GM10248 (cell line): ENCODE results near the gene LBX2.

Experiments
- CTCF ChIA-PET: fragments of 300-600 bp; sonication (Branson Sonifier 250); formaldehyde crosslinking; extraction: SDS; loops from one replicate; lab custom pipeline; 2021; ENCODE audit warnings: antibody characterized with exemption; lab: Yijun Ruan, JAX
- POLR2A ChIA-PET: fragments of 350-650 bp; sonication (Branson Sonifier 250); formaldehyde crosslinking; extraction: SDS; loops from one replicate; lab custom pipeline; 2020; ENCODE audit warnings: antibody characterized with exemption; lab: Yijun Ruan, JAX
- DNase-seq: peaks from one replicate; pipeline ENCODE4 v3.0.0; 2012; ENCODE audit errors: extremely low spot score
- TF ChIP-seq, protein P1 (sequence below): IDR thresholded peaks from 2 replicates; pipeline ENCODE4 v1.5.1; 2012; ENCODE audit warnings: mild to moderate bottlenecking, low read depth; ENCODE audit errors: extremely low read depth, missing control alignments, control extremely low read depth

The LBX2 gene

DNA sequence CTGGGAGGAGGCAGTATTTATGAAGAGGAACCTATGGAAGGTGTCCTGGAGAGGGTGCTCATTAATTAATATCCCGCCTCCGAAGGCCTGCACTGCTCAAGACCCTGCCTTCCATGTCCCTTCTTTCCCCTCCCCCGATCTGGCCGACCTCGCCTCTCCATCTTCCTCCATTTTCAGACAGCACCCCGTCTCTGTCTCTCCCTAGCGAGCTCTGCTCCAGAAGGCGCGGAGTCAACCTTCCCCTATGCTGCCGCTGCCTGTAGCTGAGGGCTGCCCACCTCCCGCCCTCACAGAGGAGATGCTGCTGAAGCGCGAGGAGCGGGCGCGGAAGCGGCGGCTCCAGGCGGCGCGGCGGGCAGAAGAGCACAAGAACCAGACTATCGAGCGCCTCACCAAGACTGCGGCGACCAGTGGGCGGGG lies 42.3 kb downstream of the LBX2 start:
- TF ChIP-seq, protein P1, sequence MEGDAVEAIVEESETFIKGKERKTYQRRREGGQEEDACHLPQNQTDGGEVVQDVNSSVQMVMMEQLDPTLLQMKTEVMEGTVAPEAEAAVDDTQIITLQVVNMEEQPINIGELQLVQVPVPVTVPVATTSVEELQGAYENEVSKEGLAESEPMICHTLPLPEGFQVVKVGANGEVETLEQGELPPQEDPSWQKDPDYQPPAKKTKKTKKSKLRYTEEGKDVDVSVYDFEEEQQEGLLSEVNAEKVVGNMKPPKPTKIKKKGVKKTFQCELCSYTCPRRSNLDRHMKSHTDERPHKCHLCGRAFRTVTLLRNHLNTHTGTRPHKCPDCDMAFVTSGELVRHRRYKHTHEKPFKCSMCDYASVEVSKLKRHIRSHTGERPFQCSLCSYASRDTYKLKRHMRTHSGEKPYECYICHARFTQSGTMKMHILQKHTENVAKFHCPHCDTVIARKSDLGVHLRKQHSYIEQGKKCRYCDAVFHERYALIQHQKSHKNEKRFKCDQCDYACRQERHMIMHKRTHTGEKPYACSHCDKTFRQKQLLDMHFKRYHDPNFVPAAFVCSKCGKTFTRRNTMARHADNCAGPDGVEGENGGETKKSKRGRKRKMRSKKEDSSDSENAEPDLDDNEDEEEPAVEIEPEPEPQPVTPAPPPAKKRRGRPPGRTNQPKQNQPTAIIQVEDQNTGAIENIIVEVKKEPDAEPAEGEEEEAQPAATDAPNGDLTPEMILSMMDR: no peak
- no peak for DNase-seq
- ChIA-PET CTCF (interaction anchor here (1.0 to 4.5 kb wide), 6 partner anchors 17 to 128 kb away, joined by 3 to 29 read pairs (median 5); partner anchors contain the start of genes CCDC142, MRPL53 and TTC31), POLR2A (interaction anchor here (0.6 to 1.7 kb wide), 4 partner anchors 10 to 74 kb away, joined by 3 to 8 read pairs (median 6); partner anchors contain the start of genes AUP1 and HTRA2)

DNA sequence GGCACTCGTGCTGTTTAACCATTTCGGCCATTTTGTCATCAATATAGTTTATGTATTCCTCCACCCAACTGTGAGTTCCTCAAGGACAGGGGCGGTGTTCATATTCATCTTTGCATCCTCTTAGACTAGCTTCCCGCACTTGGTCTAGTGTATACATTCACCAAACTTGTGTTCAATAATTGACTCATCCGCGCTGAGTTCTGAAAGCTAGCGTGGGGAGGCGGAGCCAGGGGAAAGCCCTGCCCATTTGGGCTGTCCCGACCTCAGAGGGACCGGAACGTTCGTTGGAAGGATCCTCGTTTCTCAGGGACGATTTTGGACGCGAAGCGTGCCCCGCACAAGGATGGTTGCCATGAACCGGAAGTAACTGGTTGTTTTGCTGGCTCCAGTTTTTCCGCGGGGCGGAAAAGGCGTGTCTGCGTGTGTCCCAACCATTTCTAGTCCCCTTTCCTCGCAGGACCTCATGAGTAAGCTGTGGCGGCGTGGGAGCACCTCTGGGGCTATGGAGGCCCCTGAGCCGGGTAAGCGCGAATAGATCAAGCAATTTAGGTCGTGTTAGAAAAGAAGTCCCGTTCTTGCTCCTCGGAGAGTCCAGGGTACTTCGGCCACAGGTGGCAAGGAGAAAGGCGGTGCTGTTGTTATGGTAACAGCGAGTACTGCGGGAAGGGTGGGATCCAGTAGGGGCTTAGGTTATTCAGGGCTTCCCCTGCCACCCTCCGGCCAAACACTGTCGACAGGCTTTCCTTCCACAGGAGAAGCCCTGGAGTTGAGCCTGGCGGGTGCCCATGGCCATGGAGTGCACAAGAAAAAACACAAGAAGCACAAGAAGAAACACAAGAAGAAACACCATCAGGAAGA lies 44.5 kb downstream of the LBX2 start, which contains the start of gene INO80B:
Gene INO80B (plus strand): TSS at position 434 of the 858 bp plus-strand sequence. CDS start 30 bp downstream, at position 464.
- DNase-seq: peak; percentile 85
- TF ChIP-seq, protein P1: no peak
- ChIA-PET POLR2A (interaction anchor here (0.9 to 1.1 kb wide), 3 partner anchors 14 to 49 kb away, joined by 3 to 6 read pairs (median 3); partner anchors contain the start of gene CCDC142), CTCF (interaction anchor here (0.7 to 4.5 kb wide), 10 partner anchors 10 to 131 kb away, joined by 3 to 26 read pairs (median 8); partner anchors contain the start of genes CCDC142, MOGS, MRPL53 and TTC31)

DNA sequence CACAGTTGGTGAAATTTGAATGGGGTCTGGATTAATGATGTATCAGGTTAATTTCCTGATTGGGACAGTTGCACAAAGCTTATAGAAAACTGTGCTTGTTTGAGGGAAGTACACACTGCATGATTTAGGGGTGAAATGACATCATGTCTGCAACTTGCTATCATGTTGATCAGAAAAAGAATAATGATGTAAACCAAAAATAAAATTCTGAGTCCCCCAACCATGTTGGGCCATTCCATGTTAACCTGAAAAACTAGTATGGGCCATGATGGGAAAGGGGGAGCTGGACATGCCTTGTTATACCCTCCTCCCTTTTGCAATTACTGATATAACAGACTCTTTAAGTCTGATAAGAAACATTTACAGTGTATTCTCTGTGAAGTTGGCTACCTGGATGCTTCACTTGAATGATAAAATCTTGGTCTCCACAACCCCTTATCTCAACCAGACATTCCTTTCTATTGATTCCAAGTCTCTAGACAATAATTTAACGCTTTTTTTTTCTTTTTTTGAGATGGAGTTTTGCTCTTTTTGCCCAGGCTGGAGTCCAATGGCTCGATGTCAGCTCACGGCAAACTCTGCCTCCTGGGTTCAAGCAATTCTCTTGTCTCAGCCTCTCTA lies 48.7 kb downstream of the LBX2 start:
- ChIA-PET CTCF (no interaction called here), POLR2A (interaction anchor here (1.0 kb wide), 1 partner anchor 10 kb away, joined by 3 read pairs; no protein-coding TSS in a partner anchor)

DNA sequence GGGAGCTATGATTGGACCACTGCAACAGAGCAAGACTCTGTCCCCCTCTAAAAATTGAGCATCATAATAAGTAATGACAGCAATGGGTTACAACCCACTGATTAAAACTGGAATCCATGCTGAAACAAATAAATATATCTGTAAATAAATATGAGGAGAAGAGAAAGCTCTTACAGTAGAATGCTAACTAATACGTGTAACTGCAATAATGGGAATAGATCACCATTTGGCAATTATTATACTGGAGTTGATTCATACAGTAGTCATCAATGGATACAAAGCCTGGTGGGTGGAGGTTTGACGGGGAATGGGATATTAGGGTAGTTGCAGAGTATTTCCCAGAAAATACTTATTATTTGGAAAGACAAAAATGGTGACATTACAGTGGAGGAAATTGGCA lies 50.6 kb downstream of the LBX2 start:
- no peak for DNase-seq
- ChIA-PET POLR2A (no interaction called here), CTCF (interaction anchor here (1.5 kb wide), 1 partner anchor 13 kb away, joined by 4 read pairs; no protein-coding TSS in a partner anchor)
- TF ChIP-seq, protein P1: no peak

More for the DNA sequence above, 48.7 kb downstream of the LBX2 start:
- TF ChIP-seq, protein P1: no peak
- no peak for DNase-seq
